ENCODE data around the gene NDST1. TPM values are rescaled to one million over a fixed set of nuclear protein-coding genes. Genes with fewer than 3 reads are reported as not detected.

The NDST1 gene
- polyA plus RNA-seq, 1 donor = 46.9 TPM

DNA sequence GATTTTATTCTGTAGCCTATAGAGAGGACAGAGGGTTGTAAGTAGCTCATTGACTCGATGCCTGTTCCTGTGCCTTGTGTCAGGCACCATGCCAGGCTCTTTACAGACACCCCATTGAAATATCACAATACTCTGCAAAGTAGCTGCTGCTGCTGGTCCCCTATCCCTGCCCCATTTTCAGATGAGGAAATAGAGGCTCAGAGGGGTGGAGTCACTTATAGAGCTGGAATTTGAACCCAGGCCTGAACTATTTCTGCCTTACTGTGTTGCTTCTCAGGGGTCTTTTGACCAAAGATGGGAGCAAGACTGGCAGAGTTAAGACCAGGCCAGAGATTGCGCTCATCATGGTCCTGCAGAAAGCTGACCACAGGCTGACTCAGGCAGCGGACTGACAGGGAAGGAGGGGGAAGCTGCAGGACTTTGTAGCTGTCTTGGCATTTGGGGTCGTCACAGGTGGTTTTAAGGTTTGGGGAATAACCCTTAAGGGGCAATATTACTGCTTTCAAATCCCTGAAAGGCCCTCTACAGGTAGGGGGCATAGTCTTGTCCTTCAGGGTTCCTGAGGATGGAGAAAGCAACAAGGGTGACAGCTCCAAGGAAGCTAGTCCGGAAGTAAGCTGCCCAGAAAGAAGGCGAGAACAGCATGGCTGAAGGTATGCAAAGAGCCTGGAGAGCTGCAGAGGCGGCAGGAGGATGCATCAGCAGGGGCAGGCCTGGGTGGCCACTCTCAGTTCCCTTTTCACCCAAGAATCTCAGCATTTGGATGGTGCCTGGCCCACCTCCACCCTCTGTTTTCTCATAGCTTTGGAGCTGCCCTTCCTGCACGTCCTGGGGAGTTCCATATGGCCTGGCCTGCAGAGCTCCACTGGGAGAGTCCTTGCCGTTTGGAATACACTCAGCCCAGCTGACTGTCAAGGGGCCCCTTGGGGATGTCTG is 18.3 kb upstream of the NDST1 start:
- no peak for DNase-seq (ENCODE audit: low read depth)

GRCh38 chr5:150490296-150490669 is 17.6 kb upstream of the NDST1 start:
- no peak for DNase-seq (ENCODE audit: low read depth)

DNA sequence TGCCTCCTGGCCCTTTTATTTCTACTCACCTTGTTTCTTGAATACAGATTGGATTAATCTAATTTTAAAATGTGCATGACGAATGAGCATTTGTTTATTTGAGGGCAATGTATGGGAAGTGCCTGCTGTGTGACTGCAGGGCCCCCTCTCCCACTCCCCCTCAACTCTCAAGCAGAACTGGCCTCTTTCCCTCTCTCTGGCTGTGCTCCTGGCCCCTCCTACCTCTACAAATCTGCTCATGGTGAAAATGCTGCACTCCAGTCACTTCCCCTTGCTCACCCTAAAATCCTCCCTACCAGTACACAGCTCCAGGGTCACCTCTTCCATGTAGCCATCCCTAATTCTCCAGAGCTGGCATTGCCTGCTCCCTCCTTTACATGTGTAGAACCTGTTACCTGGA is 17.2 kb upstream of the NDST1 start:
- no peak for DNase-seq (ENCODE audit: low read depth)

GRCh38 chr5:150491876-150492275 is 16.1 kb upstream of the NDST1 start:
- no peak for DNase-seq (ENCODE audit: low read depth)

- no peak for DNase-seq (ENCODE audit: low read depth)
Measured at GRCh38 chr5:150492621-150493020, 15.3 kb upstream of the NDST1 start.

- DNase-seq (ENCODE audit: low read depth) = no peak
Measured at GRCh38 chr5:150496098-150496497, 11.8 kb upstream of the NDST1 start.

GRCh38 chr5:150496534-150496933 is 11.4 kb upstream of the NDST1 start:
- DNase-seq (ENCODE audit: low read depth) = no peak

- DNase-seq (ENCODE audit: low read depth) = no peak
Measured at GRCh38 chr5:150497274-150497988, 10.5 kb upstream of the NDST1 start.

GRCh38 chr5:150497989-150498317 is 10.0 kb upstream of the NDST1 start:
- no peak for DNase-seq (ENCODE audit: low read depth)

GRCh38 chr5:150498501-150498900 is 9.4 kb upstream of the NDST1 start:
- DNase-seq (ENCODE audit: low read depth) = no peak

DNA sequence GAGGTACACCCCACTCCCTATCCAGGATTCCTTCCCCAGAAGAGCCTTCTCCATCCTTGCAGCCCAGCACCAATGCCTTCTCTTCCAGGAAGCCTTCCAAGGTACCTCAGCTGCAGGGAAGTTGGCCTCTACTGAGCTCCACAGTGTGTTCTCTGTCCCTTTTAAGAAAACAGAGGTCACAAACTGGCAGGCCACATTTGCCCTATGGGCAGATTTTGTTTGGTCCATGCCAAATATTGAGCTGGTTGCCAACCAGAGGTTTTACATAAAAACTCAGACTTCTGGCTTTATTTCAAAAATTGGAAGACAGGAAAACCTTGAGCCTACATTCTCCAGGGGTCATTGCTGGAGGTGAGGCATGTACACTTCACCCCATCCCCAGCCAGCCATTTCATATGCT is 9.0 kb upstream of the NDST1 start:
- no peak for DNase-seq (ENCODE audit: low read depth)

GRCh38 chr5:150499437-150499956 is 8.4 kb upstream of the NDST1 start:
- DNase-seq (ENCODE audit: low read depth) = no peak

DNA sequence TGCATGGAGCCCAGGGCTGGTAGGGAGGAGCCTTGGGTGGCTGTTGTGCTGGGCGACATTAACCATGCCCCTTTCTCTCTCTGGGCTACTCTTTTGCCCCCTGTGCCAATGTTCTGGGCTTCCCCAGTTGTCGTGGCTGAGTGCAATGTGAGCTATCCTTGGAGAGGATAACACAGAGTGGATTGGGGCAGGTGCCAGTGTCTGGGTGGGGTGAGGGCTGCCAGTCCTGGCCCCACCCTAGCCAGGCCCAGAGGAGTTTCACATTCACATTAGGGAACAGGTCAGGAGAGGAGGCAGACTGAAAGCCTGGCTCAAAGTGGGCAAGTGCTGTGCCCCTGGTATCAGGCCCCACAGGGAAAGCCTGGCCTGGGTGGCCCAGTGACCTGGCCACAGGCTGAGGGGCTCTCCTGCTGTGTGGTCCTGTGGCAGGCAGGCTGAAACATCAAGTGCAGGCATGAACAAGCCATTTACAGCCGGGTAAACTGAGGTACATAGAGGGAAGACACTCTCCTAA is 7.5 kb upstream of the NDST1 start:
- no peak for DNase-seq (ENCODE audit: low read depth)

GRCh38 chr5:150500905-150501304 is 7.0 kb upstream of the NDST1 start:
- no peak for DNase-seq (ENCODE audit: low read depth)

DNA sequence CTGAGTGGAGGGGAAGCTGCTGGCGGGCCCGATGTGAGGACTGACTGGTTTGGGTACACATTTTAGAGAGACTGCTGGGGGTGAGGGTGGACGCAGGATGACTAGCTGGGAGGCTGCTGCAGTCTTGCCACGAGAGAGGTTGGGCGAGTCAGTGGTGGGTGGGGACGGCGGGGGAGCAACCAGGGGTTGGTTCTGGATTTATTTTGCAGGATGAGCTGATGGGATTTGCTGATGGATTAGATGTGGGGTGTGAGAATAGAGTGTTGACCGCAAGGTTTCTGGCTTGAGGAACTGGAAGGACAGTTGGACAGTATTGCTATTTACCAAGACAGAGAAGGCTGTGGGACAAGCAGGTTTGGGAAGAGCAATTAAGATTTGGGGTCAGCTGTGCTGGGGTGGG is 5.8 kb upstream of the NDST1 start:
- no peak for DNase-seq (ENCODE audit: low read depth)

DNA sequence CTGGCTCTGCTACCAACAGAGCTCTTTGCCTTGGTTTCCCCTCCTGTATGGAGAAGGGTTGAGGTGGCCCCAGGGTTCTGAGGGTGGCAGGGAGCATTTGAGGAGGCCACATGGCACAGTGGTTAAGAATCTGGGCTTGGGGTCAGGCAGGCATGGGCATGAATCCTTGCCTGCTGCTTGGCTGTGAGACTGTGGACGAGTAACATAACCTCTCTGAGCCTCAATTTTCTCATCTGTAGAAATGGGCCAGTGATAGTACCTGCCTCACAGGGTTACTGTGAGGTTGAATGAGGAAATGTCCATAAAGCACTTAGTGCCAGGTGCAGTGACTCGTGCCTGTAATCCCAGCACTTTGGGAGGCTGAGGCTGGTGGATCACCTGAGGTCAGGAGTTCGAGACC is 5.1 kb upstream of the NDST1 start:
- DNase-seq (ENCODE audit: low read depth) = no peak

- no peak for DNase-seq (ENCODE audit: low read depth)
Measured at GRCh38 chr5:150503386-150503785, 4.5 kb upstream of the NDST1 start.

GRCh38 chr5:150503977-150504620 is 3.8 kb upstream of the NDST1 start:
- no peak for DNase-seq (ENCODE audit: low read depth)

DNA sequence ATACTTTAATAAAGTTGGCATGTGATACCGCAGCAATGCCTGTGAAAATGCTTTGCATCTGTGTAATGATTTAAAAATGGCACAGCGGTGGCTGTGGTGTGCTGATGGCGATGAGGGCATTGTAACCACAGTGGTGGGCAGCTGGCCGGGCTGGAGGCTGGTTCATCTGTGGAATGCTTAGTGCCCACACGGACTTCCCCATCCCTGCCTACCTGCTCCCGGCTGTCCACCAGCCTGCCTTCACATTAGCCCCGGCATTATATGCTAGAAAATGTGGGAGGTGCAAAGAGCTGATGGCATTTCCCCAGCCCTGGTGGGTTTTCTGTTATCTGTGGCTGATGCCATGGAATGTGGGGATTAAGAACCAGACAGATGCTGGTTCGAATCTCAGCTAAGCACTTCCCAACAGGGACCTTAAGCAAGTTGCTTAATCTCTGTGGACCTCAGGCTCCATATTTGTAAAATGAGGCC is 2.9 kb upstream of the NDST1 start:
- no peak for DNase-seq (ENCODE audit: low read depth)

GRCh38 chr5:150505816-150506215 is 2.1 kb upstream of the NDST1 start:
- no peak for DNase-seq (ENCODE audit: low read depth)

GRCh38 chr5:150506571-150507473 is 1.1 kb upstream of the NDST1 start:
- no peak for DNase-seq (ENCODE audit: low read depth)

Measured in forelimb muscle (tissue), 1 donor.